Aorta (tissue), 5 donors: ENCODE measurements around the gene ACTL7A. TPM values are rescaled to one million over a fixed set of nuclear protein-coding genes. Genes with fewer than 3 reads are reported as not detected.
"Not testable (repeated sequence)": the region's sequence is repeated elsewhere in the genome, so short reads cannot be mapped to it uniquely, and the experiment has no call there.

Experiments used
- ATAC-seq: fragments of 200-7000 bp; cut with Tn5 transposase; one replicate; pipeline ENCODE4 v1.9.1; 2022; ENCODE audit warnings: moderate library complexity; ENCODE audit not compliant: low FRiP score
- DNase-seq, 2 donors: peaks; one replicate each; pipeline ENCODE4 v3.0.0-alpha.2; 2020
- H3K27ac ChIP-seq, 2 donors: one replicate each; pipeline ENCODE4 v1.5.1; 2013; ENCODE audit warnings: low read length in 2 of 2, mild to moderate bottlenecking in 2 of 2, moderate library complexity in 2 of 2, control low read depth in 1 of 2, inconsistent platforms in 1 of 2, low read depth in 1 of 2
- H3K27me3 ChIP-seq, 2 donors: one replicate each; pipeline ENCODE4 v1.6.1; 2013; ENCODE audit warnings: control low read depth in 1 of 2, low read length in 1 of 2, mild to moderate bottlenecking in 1 of 2, moderate library complexity in 1 of 2; ENCODE audit not compliant: insufficient read depth in 2 of 2, control insufficient read depth in 1 of 2
- H3K36me3 ChIP-seq, 2 donors: one replicate each; pipeline ENCODE4 v1.6.1; 2013; ENCODE audit warnings: control low read depth in 1 of 2, low read length in 1 of 2, mild to moderate bottlenecking in 1 of 2; ENCODE audit not compliant: insufficient read depth in 2 of 2, control insufficient read depth in 1 of 2
- H3K4me1 ChIP-seq, 2 donors: one replicate each; pipeline ENCODE4 v1.6.1; 2013; ENCODE audit warnings: low read length in 2 of 2, control low read depth in 1 of 2, mild to moderate bottlenecking in 1 of 2, moderate library complexity in 1 of 2; ENCODE audit not compliant: insufficient read depth in 2 of 2, control insufficient read depth in 1 of 2
- H3K4me3 ChIP-seq, 2 donors: one replicate each; pipeline ENCODE4 v1.5.1; 2013; ENCODE audit warnings: low read length in 2 of 2, control low read depth in 1 of 2, mild to moderate bottlenecking in 1 of 2
- H3K9me3 ChIP-seq: one replicate; pipeline ENCODE4 v1.6.1; 2013; ENCODE audit warnings: mild to moderate bottlenecking, low read length; ENCODE audit not compliant: control insufficient read depth
- WGBS, 2 donors: extraction: QIAGEN DNeasy Blood & Tissue Kit; methylation state at CpG; one replicate each; pipeline ENCODE4 v1.1.7; 2013; 5-methylcytosine and 5-hydroxymethylcytosine counted together
- intact Hi-C, 2 donors: fragments of 100-400 bp; cut with DNase I; formaldehyde crosslinking; loops; one replicate each; pipeline versions ENCODE4 v1.14.2 to v1.15.0; 2022
- polyA plus RNA-seq, 2 donors: library from polyadenylated mRNA; stranded (reverse); fragments of 200-250 nt; gene quantifications; one replicate each; pipeline ENCODE4 v1.2.3, GENCODE V29; 2013
- total RNA-seq, 2 donors: library from RNA; stranded (reverse); fragmentation: NEBNext Ultra II Directional; extraction: Animal tissue kit (Norgen Biotek cat#: 25700); gene quantifications; one replicate each; pipeline ENCODE4 v1.2.1, GENCODE V29; 2021
- donor health status: healthy with polysubstance abuse.
- donor health status: Bipolar disorder and iron deficiency.
- donor health status: DM: no; HTN: no; CAD: no.
- donor health status: DM: no; HTN: no; CAD: no.
- donor health status: DM: yes; HTN: yes; CAD: no.

Gene ACTL7A
- total and polyA plus RNA-seq, 4 donors = not detected

DNA sequence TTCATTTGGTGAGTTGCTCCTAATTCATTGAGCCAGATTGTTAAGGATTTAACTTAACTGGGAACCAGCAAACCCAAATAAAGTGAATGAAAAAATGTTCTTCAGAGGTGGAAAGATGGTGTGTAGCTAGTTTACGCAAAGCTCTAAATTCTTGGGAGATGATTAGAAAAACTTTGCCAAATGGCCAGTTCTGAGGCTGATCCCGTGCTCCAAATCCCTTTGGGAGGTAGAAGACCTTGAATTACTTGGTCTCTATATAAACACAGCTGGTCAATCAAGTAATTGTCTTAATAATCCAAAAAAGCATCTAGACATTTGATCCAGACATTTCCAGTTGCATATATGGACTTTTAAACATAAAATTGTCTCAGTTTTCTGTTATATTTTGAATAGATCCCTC is 17.7 kb upstream of the ACTL7A start:
- Histone ChIP-seq H3K36me3 (no peaks in the 10 kb centered on the region), H3K27me3 (no peaks in the 10 kb centered on the region), H3K9me3 (peaks cover 1% of the 10 kb centered on the region), H3K4me1 (no peaks in the 10 kb centered on the region), H3K4me3 (no peak overlapping the region), H3K27ac (no peak overlapping the region)
- no peak for DNase-seq
- 41 to 47% methylated on average over 2 of the region's 2 CpGs for WGBS, 2 donors
- no peak for ATAC-seq
- intact Hi-C loops = no loop called here

DNA sequence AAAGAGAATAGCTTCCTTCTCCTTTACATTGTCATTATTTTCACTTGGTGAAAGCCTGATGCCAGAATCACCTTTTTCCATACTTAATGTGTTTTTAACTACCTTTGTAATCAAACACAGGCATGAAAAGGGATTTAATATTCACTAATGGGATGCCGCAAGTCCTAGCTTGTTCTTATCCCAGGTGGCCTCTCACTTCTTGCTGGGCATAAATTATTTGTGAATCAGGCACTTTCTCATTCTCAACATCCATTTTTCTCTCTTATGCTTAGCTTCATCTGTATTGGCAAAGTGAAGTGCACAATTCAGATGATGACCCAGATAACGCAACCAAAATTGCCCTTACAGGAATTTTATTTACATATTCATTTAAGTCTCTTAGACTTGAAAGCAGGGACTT is 17.2 kb upstream of the ACTL7A start:
- ATAC-seq = no peak
- H3K36me3 ChIP-seq = no peaks in the 10 kb centered on the region
- intact Hi-C loops = no loop called here
- H3K27me3 ChIP-seq = no peaks in the 10 kb centered on the region
- 82 to 88% methylated on average over 2 of the region's 2 CpGs for WGBS, 2 donors
- DNase-seq = no peak
- no peak overlapping the region for H3K27ac ChIP-seq
- H3K9me3 ChIP-seq = no peaks in the 10 kb centered on the region
- no peak overlapping the region for H3K4me3 ChIP-seq
- no peaks in the 10 kb centered on the region for H3K4me1 ChIP-seq

DNA sequence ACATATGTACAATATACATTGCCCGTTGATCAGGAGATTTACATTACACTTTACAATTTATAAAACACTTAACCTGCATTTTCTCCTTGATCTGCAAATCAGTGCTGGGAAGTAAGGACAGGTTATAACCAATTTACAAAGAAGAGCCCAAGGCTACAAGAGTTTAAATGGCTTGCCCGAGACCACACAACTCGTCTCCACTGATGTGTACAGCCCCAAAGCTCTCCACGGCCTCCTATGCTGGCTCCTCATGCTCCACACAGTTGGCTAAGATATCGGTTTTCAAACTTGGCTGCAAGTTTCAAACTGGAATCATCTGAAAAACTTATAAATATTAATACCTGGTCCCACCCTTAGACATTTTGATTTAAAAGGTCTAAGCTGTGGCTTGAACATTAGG is 16.6 kb upstream of the ACTL7A start:
- Histone ChIP-seq H3K27me3 (no peaks in the 10 kb centered on the region), H3K4me3 (no peak overlapping the region), H3K4me1 (no peaks in the 10 kb centered on the region), H3K27ac (no peak overlapping the region), H3K9me3 (no peaks in the 10 kb centered on the region), H3K36me3 (no peaks in the 10 kb centered on the region)
- intact Hi-C loops = no loop called here
- 80 to 81% methylated on average over 5 of the region's 5 CpGs for WGBS, 2 donors
- DNase-seq (no peak), ATAC-seq (no peak)

DNA sequence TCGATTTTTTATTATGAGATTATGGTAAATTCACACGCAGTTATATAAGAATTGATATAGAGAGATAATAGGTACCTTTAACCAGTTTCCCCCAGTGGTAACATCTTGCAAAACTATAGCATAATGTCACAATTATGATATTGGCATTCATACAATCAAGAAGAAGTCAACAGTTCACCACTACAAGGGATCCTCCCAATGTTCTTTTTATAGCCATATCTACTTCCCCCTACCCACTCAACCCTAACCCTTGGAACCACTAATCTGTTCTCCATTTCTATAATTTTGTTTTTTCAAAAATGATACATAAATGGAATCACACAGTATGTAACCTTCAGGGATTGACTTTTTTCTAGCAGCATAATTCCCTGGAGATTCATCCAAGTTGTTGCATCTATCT is 16.1 kb upstream of the ACTL7A start:
- DNase-seq = no peak
- intact Hi-C loops = no loop called here
- 87 to 89% methylated on average over 2 of the region's 2 CpGs for WGBS, 2 donors
- no peaks in the 10 kb centered on the region for H3K27me3 ChIP-seq
- H3K4me1 ChIP-seq = no peaks in the 10 kb centered on the region
- H3K9me3 ChIP-seq = no peaks in the 10 kb centered on the region
- H3K4me3 ChIP-seq = no peak overlapping the region
- H3K36me3 ChIP-seq = no peaks in the 10 kb centered on the region
- ATAC-seq = no peak
- H3K27ac ChIP-seq = no peak overlapping the region

DNA sequence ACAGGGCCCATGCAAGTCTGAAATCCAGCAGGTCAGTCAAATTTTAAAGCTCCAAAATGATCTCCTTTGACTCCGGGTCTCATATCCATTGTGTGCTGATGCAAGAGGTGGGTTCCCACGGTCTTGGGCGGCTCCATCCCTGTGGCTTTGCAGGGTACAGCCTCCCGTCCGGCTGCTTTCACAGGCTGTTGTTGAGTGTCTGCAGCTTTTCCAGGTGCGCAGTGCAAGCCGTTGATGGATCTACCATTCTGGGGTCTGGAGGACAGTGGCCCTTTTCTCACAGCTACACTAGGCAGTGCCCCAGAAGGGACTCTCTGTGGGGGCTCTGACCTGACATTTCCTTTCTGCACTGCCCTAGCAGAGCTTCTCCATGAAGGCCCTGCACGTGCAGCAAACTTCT is 13.8 kb upstream of the ACTL7A start:
- H3K27me3 ChIP-seq, intact Hi-C loops, H3K4me1 ChIP-seq, H3K4me3 ChIP-seq, DNase-seq, H3K36me3 ChIP-seq, H3K9me3 ChIP-seq, ATAC-seq, H3K27ac ChIP-seq: not testable (repeated sequence)
- 93 to 95% methylated on average over 8 of the region's 8 CpGs for WGBS, 2 donors

DNA sequence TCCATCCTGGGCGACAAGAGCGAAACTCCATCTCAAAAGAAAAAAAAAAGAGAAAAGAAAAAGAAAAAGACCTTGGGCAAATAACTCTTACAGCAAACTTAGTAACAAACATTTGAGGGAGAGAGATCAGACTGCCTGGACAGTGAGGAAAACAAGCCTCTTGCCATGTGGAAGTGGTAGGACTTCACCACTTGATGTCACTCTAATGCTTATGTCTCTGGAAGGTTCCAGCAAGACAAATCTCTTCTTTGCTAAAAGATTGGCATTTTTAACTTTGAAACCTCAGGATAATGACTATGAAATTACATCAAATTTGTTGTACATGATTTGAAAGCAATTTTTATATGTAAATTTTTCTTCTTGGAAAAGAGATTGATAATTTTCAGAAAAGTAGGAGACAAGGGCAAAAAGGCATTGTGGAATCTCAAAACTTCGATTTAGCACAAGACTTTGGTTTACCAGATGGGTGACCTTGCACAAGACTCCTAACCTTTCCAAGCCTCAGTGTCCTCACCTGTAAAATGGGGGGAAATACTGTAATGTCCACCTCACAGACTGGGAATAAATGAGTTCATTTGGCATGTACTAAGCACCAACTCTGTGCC is 11.7 kb upstream of the ACTL7A start:
- ATAC-seq (no peak), DNase-seq (no peak)
- Histone ChIP-seq H3K4me3 (no peak overlapping the region), H3K9me3 (no peaks in the 10 kb centered on the region), H3K36me3 (no peaks in the 10 kb centered on the region), H3K27ac (no peak overlapping the region), H3K27me3 (no peaks in the 10 kb centered on the region), H3K4me1 (no peaks in the 10 kb centered on the region)
- intact Hi-C loops = no loop called here
- WGBS, 2 donors = 94 to 98% methylated on average over 3 of the region's 3 CpGs

DNA sequence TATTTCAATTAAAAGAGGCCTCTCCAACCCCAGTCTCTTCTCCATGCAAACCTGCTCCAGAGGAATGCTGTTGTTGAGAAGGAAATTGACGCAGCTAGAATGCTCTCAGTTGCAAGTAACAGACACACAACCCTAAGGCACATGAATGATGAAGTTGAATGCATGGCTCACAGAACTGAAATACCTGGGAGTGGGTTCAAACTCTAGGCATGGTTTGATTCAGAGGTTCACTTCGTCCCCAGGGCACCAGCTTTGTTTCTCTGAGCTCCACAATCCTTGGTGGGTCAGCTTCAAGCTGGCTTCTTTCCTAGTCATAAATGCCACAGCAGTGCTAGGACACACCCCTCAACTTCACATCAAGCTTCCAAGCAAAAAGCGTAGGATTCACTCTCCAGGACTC is 10.9 kb upstream of the ACTL7A start:
- no peak for ATAC-seq
- no peaks in the 10 kb centered on the region for H3K27me3 ChIP-seq
- WGBS, 2 donors = 69 to 74% methylated on average over 3 of the region's 3 CpGs
- intact Hi-C loops = no loop called here
- no peak for DNase-seq
- H3K4me1 ChIP-seq = no peaks in the 10 kb centered on the region
- H3K36me3 ChIP-seq = no peaks in the 10 kb centered on the region
- no peak overlapping the region for H3K4me3 ChIP-seq
- H3K9me3 ChIP-seq = no peaks in the 10 kb centered on the region
- no peak overlapping the region for H3K27ac ChIP-seq

DNA sequence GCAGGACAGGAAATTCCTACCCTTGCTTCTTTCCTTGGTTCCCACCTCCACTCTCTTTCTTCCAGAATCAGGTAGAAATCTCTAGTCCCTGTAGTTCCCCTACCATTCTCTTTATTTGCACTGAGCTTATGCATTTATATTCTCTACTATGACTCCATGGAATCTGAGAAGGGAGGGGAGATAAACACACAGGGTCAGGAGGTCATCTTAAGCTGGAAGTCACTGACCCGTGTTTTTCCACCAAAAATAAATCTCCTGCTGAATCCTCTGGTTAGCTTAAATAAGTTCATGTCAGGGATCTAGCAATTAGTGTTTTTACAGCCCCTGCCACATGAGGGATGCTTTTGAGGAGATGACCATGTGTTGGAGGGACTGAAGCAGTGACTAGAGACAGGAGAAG is 10.0 kb upstream of the ACTL7A start:
- Histone ChIP-seq H3K9me3 (no peaks in the 10 kb centered on the region), H3K4me1 (no peaks in the 10 kb centered on the region), H3K36me3 (no peaks in the 10 kb centered on the region), H3K4me3 (no peak overlapping the region), H3K27ac (no peak overlapping the region), H3K27me3 (no peaks in the 10 kb centered on the region)
- WGBS, 2 donors = 21 to 26% methylated on average over 1 of the region's 1 CpG
- intact Hi-C loops = no loop called here
- DNase-seq = no peak
- no peak for ATAC-seq

DNA sequence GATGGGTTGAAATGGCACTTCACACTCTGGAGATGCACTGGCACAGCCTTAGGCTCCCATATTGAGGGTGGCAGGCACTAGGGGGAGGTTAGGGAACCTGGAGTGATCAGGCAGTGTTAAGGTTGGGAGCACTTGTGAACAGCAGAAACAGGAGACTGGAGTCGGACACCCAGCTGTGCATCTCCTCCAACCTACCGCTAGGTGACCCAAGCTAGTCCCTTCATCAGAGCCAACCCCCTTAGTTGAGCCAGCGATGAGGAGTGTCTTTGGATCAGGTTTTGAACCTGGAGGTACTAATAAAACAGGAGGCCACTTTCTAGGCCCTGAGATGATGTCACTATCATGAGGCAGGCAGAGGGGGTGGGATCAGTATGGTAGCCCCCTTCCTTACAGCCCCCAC is 8.0 kb upstream of the ACTL7A start:
- intact Hi-C loops = no loop called here
- Histone ChIP-seq H3K27ac (no peak overlapping the region), H3K9me3 (no peaks in the 10 kb centered on the region), H3K4me3 (no peak overlapping the region), H3K4me1 (no peaks in the 10 kb centered on the region), H3K27me3 (no peaks in the 10 kb centered on the region), H3K36me3 (no peaks in the 10 kb centered on the region)
- no peak for ATAC-seq
- 88 to 96% methylated on average over 3 of the region's 3 CpGs for WGBS, 2 donors
- no peak for DNase-seq
